Activated CD4-positive, alpha-beta memory T cell treated with anti-CD3 and anti-CD28 coated beads for 36 hours (primary cell): Measurements from ENCODE around the gene DHX58. TPM values are rescaled to one million over a fixed set of nuclear protein-coding genes. Genes with fewer than 3 reads are reported as not detected.

Experiments used
- CTCF ChIA-PET: fragments of 350-600 bp; sonication (Branson Sonifier 250); formaldehyde crosslinking; loops from one replicate; lab custom pipeline; 2021; ENCODE audit warnings: antibody characterized with exemption, inconsistent platforms; lab: Charles Lee
- POLR2A ChIA-PET: fragments of 350-600 bp; sonication (Branson Sonifier 250); formaldehyde crosslinking; loops from one replicate; lab custom pipeline; 2021; ENCODE audit warnings: antibody characterized with exemption; lab: Charles Lee
- DNase-seq: peaks from one replicate; pipeline ENCODE4 v3.0.0-alpha.2; 2020
- H3K27ac Mint-ChIP-seq: one replicate; pipeline ENCODE4 v1.8.0; 2021; ENCODE audit warnings: mixed read lengths
- H3K27me3 Mint-ChIP-seq: one replicate; pipeline ENCODE4 v1.8.0; 2021; ENCODE audit warnings: mixed read lengths
- H3K36me3 Mint-ChIP-seq: one replicate; pipeline ENCODE4 v1.8.0; 2021; ENCODE audit warnings: mixed read lengths
- H3K4me1 Mint-ChIP-seq: one replicate; pipeline ENCODE4 v1.8.0; 2021; ENCODE audit warnings: low read depth, mixed read lengths
- H3K4me3 Mint-ChIP-seq: one replicate; pipeline ENCODE4 v1.8.0; 2021; ENCODE audit warnings: mild to moderate bottlenecking, mixed read lengths
- H3K9me3 Mint-ChIP-seq: one replicate; pipeline ENCODE4 v1.8.0; 2021; ENCODE audit warnings: mixed read lengths
- intact Hi-C: fragments of 100-400 bp; cut with micrococcal nuclease; formaldehyde crosslinking; loops from one replicate; pipeline ENCODE4 v1.15.1; 2023
- total RNA-seq, 2 experiments: library from RNA; stranded (reverse); gene quantifications; one replicate each; pipeline ENCODE4 v1.2.3, GENCODE V29; 2021

DHX58 gene
- total RNA-seq, 2 experiments from 2014 or later, result 38.1 to 38.4 TPM

- Mint-ChIP-seq H3K4me3 (no peak overlapping the region), H3K4me1 (no peaks in the 10 kb centered on the region), H3K9me3 (no peaks in the 10 kb centered on the region), H3K27me3 (peaks cover 10% of the 10 kb centered on the region), H3K27ac (no peak overlapping the region), H3K36me3 (no peaks in the 10 kb centered on the region)
- POLR2A ChIA-PET, result no interaction called here
- DNase-seq, result no peak
- intact Hi-C loops, result no loop called here
- CTCF ChIA-PET, result interaction anchor here (1.0 to 1.8 kb wide), 2 partner anchors 10 to 12 kb away, joined by 3 to 7 read pairs; no protein-coding TSS in a partner anchor
Measured at GRCh38 chr17:42077755-42078154, 34.8 kb downstream of the DHX58 start.

- POLR2A ChIA-PET, result no interaction called here
- no peaks in the 10 kb centered on the region for H3K9me3 Mint-ChIP-seq
- no peak overlapping the region for H3K27ac Mint-ChIP-seq
Measured at GRCh38 chr17:42076797-42077559, 35.5 kb downstream of the DHX58 start.

DNA sequence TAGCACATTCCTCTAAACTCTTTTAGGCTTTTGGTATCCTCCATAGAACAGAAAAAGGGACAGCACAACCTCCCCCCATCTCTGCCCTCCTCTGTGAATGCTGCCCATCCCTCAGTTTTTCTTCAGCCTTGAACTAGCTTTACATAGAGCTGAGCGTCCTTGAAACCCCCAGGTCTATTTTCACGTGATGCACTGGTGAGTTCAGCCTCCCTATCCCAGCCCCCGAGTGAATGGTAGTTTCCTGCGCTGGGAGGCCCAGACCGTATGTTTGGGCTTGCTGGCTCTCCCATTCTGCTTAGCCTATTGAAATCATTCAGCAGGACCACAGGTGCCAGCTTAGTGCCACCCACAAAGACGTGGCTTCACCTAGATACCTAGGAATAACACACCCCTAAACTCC is 36.7 kb downstream of the DHX58 start:
- intact Hi-C loops, result no loop called here
- ChIA-PET POLR2A (no interaction called here), CTCF (no interaction called here)
- H3K4me1 Mint-ChIP-seq, result no peaks in the 10 kb centered on the region
- DNase-seq, result no peak
- no peak overlapping the region for H3K4me3 Mint-ChIP-seq
- no peaks in the 10 kb centered on the region for H3K36me3 Mint-ChIP-seq
- H3K27me3 Mint-ChIP-seq, result peaks cover 21% of the 10 kb centered on the region
- H3K9me3 Mint-ChIP-seq, result no peaks in the 10 kb centered on the region
- no peak overlapping the region for H3K27ac Mint-ChIP-seq

More at GRCh38 chr17:42076797-42077559, 35.5 kb downstream of the DHX58 start:
- H3K36me3 Mint-ChIP-seq, result no peaks in the 10 kb centered on the region
- no peak overlapping the region for H3K4me3 Mint-ChIP-seq
- DNase-seq, result no peak
- H3K27me3 Mint-ChIP-seq, result peaks cover 12% of the 10 kb centered on the region
- intact Hi-C loops, result no loop called here
- CTCF ChIA-PET, result interaction anchor here (0.6 to 1.8 kb wide), 3 partner anchors 9 to 12 kb away, joined by 3 to 7 read pairs (median 3); no protein-coding TSS in a partner anchor
- no peaks in the 10 kb centered on the region for H3K4me1 Mint-ChIP-seq

GRCh38 chr17:42072323-42073187 is 40.0 kb downstream of the DHX58 start:
- no peaks in the 10 kb centered on the region for H3K36me3 Mint-ChIP-seq
- peaks cover 21% of the 10 kb centered on the region for H3K27me3 Mint-ChIP-seq
- no peak overlapping the region for H3K27ac Mint-ChIP-seq
- H3K4me3 Mint-ChIP-seq, result no peak overlapping the region
- DNase-seq, result no peak
- intact Hi-C loops, result no loop called here
- H3K9me3 Mint-ChIP-seq, result no peaks in the 10 kb centered on the region
- H3K4me1 Mint-ChIP-seq, result no peaks in the 10 kb centered on the region
- CTCF ChIA-PET, result interaction anchor here (0.6 to 1.3 kb wide), 4 partner anchors 31 to 1028 kb away, joined by 3 read pairs; no protein-coding TSS in a partner anchor
- POLR2A ChIA-PET, result no interaction called here

DNA sequence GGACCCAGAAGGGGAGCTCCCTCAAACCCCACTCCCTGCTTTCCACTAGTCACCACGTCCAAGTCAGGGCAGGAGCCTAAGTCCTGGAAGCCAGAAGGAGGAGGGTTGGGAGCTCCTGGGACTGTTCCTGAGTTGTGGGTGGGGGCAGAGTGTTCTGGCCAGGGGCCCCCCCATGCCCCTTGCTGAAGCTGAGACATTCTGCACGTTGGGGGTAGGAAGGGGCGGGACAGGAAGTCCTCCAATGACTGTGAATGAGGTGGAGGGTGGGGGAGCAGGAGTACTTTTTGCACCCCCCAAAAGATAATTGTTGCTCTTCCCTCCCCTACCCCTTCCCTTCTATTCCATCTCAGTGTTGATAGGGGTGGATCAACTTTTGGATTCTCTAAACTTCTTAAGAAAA is 40.7 kb downstream of the DHX58 start:
- DNase-seq, result no peak
- CTCF ChIA-PET, result interaction anchor here (0.6 to 1.3 kb wide), 6 partner anchors 23 to 1029 kb away, joined by 3 to 4 read pairs (median 3); no protein-coding TSS in a partner anchor
- Mint-ChIP-seq H3K36me3 (no peaks in the 10 kb centered on the region), H3K9me3 (no peaks in the 10 kb centered on the region), H3K27ac (no peak overlapping the region), H3K4me1 (no peaks in the 10 kb centered on the region), H3K4me3 (no peak overlapping the region), H3K27me3 (peaks cover 21% of the 10 kb centered on the region)
- intact Hi-C loops, result no loop called here
- POLR2A ChIA-PET, result no interaction called here

DNA sequence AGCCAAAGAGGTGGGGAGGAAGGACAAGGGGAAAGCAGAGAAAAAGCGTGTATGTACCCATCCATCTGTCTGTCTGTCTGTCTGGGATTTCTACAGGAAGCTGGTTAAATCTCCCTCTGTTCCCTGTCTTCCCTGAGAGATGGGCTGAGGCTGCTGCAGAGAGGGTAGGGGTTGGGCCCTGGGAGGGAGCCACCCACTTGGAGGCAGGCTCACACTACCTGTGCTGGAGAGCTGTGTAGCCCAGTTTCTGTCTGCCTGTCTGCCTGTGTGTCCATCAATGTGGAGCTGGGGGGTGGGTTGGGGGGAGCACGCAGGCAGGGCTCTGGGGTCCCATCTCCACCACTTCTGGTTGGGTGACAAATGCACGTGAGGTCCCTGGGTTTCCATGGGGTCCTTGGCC is 43.5 kb downstream of the DHX58 start:
- Mint-ChIP-seq H3K9me3 (no peaks in the 10 kb centered on the region), H3K4me1 (peaks cover 2% of the 10 kb centered on the region), H3K27ac (no peak overlapping the region), H3K36me3 (no peaks in the 10 kb centered on the region), H3K4me3 (no peak overlapping the region), H3K27me3 (peaks cover 21% of the 10 kb centered on the region)
- intact Hi-C loops, result loop anchor here (5.0 kb wide), 1 partner anchor 42 kb away; no protein-coding TSS in a partner anchor
- ChIA-PET POLR2A (interaction anchor here (1.2 kb wide), 1 partner anchor 43 kb away, joined by 4 read pairs; the partner anchor contains the start of gene DHX58), CTCF (interaction anchor here (0.5 to 6.8 kb wide), 7 partner anchors 28 to 111 kb away, joined by 3 to 70 read pairs (median 13); partner anchors contain the start of genes DHX58 and KAT2A)
- no peak for DNase-seq

- H3K27me3 Mint-ChIP-seq, result peaks cover 13% of the 10 kb centered on the region
- no peaks in the 10 kb centered on the region for H3K9me3 Mint-ChIP-seq
- CTCF ChIA-PET, result interaction anchor here (0.5 to 6.8 kb wide), 23 partner anchors 9 to 336 kb away, joined by 3 to 70 read pairs (median 4); partner anchors contain the start of genes CNP, DHX58, KAT2A and KCNH4
- POLR2A ChIA-PET, result interaction anchor here (0.5 to 1.2 kb wide), 2 partner anchors 45 to 128 kb away, joined by 3 to 4 read pairs; partner anchors contain the start of gene DHX58
- peaks cover 5% of the 10 kb centered on the region for H3K4me1 Mint-ChIP-seq
- no peaks in the 10 kb centered on the region for H3K36me3 Mint-ChIP-seq
- no peak overlapping the region for H3K4me3 Mint-ChIP-seq
- intact Hi-C loops, result loop anchor here (1.0 to 5.0 kb wide), 3 partner anchors 34 to 49 kb away; no protein-coding TSS in a partner anchor
- peak; percentile 82 for DNase-seq
- no peak overlapping the region for H3K27ac Mint-ChIP-seq
Measured at GRCh38 chr17:42067371-42068091, 45.0 kb downstream of the DHX58 start.

GRCh38 chr17:42065201-42065600 is 47.3 kb downstream of the DHX58 start:
- Mint-ChIP-seq H3K27me3 (peaks cover 2% of the 10 kb centered on the region), H3K9me3 (no peaks in the 10 kb centered on the region), H3K27ac (no peak overlapping the region), H3K4me3 (no peak overlapping the region), H3K4me1 (peaks cover 5% of the 10 kb centered on the region), H3K36me3 (no peaks in the 10 kb centered on the region)
- ChIA-PET CTCF (interaction anchor here (0.7 to 6.8 kb wide), 12 partner anchors 12 to 137 kb away, joined by 3 to 70 read pairs (median 3); partner anchors contain the start of gene DHX58), POLR2A (no interaction called here)
- intact Hi-C loops, result loop anchor here (5.0 kb wide), 1 partner anchor 38 kb away; no protein-coding TSS in a partner anchor
- no peak for DNase-seq

DNA sequence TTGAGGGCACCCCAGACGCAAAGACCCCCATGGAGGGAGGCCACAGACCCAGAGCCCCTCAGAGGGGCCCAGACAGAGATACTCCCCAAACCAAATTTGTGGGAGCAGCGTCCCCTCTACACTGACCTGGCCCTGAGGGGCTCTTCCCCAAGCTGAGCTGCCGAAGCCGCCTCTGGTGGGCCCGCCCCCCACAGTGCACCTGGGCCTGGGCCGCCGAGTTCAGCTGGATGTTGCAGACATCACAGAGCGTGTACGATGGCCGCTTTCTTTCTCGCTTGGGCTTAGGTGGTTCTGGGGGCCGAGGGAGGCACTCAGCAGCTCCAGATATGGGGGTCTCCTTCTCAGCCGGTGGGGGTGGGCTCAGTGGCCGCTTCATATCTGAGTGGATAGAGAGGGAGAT is 49.8 kb downstream of the DHX58 start:
- ChIA-PET POLR2A (no interaction called here), CTCF (interaction anchor here (1.2 to 6.8 kb wide), 2 partner anchors 37 to 39 kb away, joined by 3 to 70 read pairs; no protein-coding TSS in a partner anchor)
- no peak for DNase-seq
- Mint-ChIP-seq H3K27me3 (peaks cover 2% of the 10 kb centered on the region), H3K27ac (no peak overlapping the region), H3K9me3 (no peaks in the 10 kb centered on the region), H3K4me1 (peaks cover 5% of the 10 kb centered on the region), H3K36me3 (no peaks in the 10 kb centered on the region), H3K4me3 (no peak overlapping the region)
- intact Hi-C loops, result no loop called here

DNA sequence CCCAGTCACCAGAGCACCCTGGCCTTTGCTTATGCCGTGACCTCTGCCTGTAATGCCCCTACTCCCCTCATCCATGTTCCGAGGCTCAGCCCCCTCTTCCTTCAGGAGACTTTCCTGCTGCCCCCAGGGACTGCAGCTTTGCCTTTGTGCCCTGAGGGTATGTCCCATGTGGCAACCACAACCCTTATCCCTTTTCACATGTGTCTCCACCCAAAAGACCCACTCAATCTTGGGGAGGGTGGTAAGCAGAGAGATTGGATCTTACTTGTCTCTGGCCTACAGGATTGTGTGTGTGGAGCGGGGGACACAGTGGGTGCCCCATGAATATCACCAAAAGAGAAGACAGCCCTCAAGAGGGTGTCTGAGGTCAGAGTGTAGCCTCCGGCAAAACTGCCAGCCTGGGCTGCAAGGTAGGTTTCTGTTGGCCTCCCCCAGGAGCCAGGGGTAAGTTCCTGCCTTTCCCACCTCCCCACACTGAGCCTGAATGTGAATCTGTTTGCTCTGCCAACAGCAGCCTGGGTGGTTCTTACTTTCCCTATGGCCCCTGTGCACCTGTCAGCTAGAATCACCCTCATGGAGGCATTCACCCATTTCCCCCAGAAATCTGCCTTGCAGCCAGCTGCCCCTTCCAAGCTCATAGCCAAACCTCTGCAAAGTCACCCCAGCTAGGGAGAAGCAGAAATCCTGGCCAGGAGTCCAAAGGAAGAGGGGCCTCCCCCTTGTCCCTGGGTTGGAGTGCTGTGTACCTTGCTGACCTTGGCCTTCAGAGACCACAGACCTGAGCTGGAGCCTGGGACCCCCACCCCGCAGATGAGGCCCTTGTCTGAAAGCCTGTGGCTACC is 50.6 kb downstream of the DHX58 start:
- DNase-seq, result no peak
- ChIA-PET POLR2A (no interaction called here), CTCF (interaction anchor here (1.2 to 1.5 kb wide), 2 partner anchors 36 to 99 kb away, joined by 3 read pairs; no protein-coding TSS in a partner anchor)
- peaks cover 5% of the 10 kb centered on the region for H3K4me1 Mint-ChIP-seq
- H3K36me3 Mint-ChIP-seq, result no peaks in the 10 kb centered on the region
- H3K27me3 Mint-ChIP-seq, result peaks cover 2% of the 10 kb centered on the region
- no peak overlapping the region for H3K27ac Mint-ChIP-seq
- H3K9me3 Mint-ChIP-seq, result no peaks in the 10 kb centered on the region
- intact Hi-C loops, result no loop called here
- H3K4me3 Mint-ChIP-seq, result no peak overlapping the region
